ENCODE data around the gene GABPB2. TPM values are rescaled to one million over a fixed set of nuclear protein-coding genes. Genes with fewer than 3 reads are reported as not detected.

GABPB2 gene
- polyA plus RNA-seq, 2 of the 4 experiments (the other 2 are of a cell fraction) = 2.4 to 9.9 TPM

DNA sequence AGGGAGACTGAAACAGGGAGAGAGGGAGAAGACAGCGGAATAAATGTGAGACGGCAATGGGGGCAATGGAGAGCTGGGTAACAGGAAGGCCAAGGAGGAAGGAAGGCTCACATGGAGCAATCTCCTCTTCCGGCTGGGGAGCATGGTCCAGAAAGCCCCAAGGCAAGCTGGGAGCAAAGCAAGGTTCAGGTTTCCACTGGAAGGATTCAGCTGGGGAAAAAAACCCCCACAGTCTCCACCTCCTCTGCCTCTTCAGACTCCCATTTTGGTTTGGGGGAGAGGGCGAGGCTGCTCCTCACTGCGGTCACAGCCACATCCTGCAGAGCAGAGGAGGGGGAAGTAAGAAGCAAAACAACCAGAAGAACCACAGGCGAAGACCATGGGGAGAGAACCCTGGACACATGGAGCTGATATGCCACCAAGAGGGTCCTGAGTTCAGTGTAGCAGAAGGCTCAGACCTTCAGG lies 86.5 kb downstream of the GABPB2 start:
- ChIA-PET POLR2A (interaction anchor here (0.5 kb wide), 1 partner anchor 87 kb away, joined by 4 read pairs; the partner anchor contains the start of gene GABPB2), CTCF (interaction anchor here (0.6 to 7.0 kb wide), 25 partner anchors 8 to 692 kb away, joined by 3 to 132 read pairs (median 4); partner anchors contain the start of genes BNIPL, GABPB2, LYSMD1 and MLLT11)
- H3K4me1 ChIP-seq = no peaks in the 10 kb centered on the region
- H3K27ac ChIP-seq = no peak overlapping the region
- DNase-seq (ENCODE audit: low read depth in 1 of 2, low spot score in 1 of 2) (no peak), FAIRE-seq (no peak), ATAC-seq (no peak)
- WGBS (ENCODE audit: missing lambda C conversion rate) = 93% methylated on average over 6 of the region's 6 CpGs
- no peak for TF ChIP-seq CHD2 (IDR thresholded peaks at IDR 0.05; ENCODE audit: low read length, partially characterized antibody)
- no peak for TF ChIP-seq ZSCAN20 (CRISPR knock-in tag; IDR thresholded peaks at IDR 0.05)
- TF ChIP-seq TP53 (CRISPR knock-in tag; IDR thresholded peaks at IDR 0.05) = no peak
- TF ChIP-seq, protein P1, sequence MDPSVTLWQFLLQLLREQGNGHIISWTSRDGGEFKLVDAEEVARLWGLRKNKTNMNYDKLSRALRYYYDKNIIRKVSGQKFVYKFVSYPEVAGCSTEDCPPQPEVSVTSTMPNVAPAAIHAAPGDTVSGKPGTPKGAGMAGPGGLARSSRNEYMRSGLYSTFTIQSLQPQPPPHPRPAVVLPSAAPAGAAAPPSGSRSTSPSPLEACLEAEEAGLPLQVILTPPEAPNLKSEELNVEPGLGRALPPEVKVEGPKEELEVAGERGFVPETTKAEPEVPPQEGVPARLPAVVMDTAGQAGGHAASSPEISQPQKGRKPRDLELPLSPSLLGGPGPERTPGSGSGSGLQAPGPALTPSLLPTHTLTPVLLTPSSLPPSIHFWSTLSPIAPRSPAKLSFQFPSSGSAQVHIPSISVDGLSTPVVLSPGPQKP (IDR thresholded peaks at IDR 0.05; ENCODE audit: low read depth, low read length) = no peak
- TF ChIP-seq NPAS2 (CRISPR knock-in tag; IDR thresholded peaks at IDR 0.05; ENCODE audit: borderline replicate concordance) = no peak
- no peaks in the 10 kb centered on the region for H3K9me3 ChIP-seq
- H3K4me2 ChIP-seq = no peak overlapping the region
- H3K4me3 ChIP-seq = no peak overlapping the region

DNA sequence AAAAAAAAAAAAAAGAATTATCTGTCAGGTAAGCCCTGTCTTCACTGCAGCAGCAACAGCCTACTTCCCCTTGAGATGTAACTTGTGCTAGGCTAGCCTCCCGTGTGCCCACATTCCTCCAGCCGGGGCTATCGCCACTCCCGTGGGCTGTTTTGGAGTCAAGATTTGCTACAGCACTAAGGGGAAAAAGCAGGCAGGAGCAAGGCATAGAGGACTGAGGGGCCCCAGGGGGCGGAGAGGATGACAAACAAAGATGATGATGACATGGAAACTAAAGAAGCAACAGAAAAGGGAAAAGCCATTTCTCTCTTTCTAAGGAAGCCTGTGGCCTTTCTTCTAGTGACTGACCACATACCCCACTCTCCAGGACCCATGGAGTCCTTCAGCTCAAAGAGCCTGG lies 87.8 kb downstream of the GABPB2 start:
- ATAC-seq = no peak
- no peak for DNase-seq (ENCODE audit: low read depth in 1 of 2, low spot score in 1 of 2)
- no peaks in the 10 kb centered on the region for H3K4me1 ChIP-seq
- ChIA-PET CTCF (interaction anchor here (1.0 to 7.0 kb wide), 3 partner anchors 58 to 134 kb away, joined by 3 to 132 read pairs (median 22); no protein-coding TSS in a partner anchor), POLR2A (no interaction called here)
- TF ChIP-seq MAZ (IDR thresholded peaks at IDR 0.05; ENCODE audit: borderline replicate concordance, low read depth, low read length) = no peak
- TF ChIP-seq EHMT2 (IDR thresholded peaks at IDR 0.05; ENCODE audit: low read depth) = no peak
- TF ChIP-seq, protein P1 (IDR thresholded peaks at IDR 0.05; ENCODE audit: low read depth, low read length) = no peak
- no peak for TF ChIP-seq FOSB (CRISPR knock-in tag; IDR thresholded peaks at IDR 0.05)
- TF ChIP-seq FOSL2 (IDR thresholded peaks at IDR 0.05) = no peak
- TF ChIP-seq FOSL2 (CRISPR knock-in tag; IDR thresholded peaks at IDR 0.05) = no peak
- no peak for TF ChIP-seq KDM1A (IDR thresholded peaks at IDR 0.05; ENCODE audit: low read depth)
- no peak for TF ChIP-seq MAFK (IDR thresholded peaks at IDR 0.05; ENCODE audit: partially characterized antibody)
- TF ChIP-seq ZFP36 (IDR thresholded peaks at IDR 0.05; ENCODE audit: borderline replicate concordance, partially characterized antibody) = no peak
- no peak for TF ChIP-seq HOXA7 (CRISPR knock-in tag; IDR thresholded peaks at IDR 0.05)
- TF ChIP-seq, protein P2, sequence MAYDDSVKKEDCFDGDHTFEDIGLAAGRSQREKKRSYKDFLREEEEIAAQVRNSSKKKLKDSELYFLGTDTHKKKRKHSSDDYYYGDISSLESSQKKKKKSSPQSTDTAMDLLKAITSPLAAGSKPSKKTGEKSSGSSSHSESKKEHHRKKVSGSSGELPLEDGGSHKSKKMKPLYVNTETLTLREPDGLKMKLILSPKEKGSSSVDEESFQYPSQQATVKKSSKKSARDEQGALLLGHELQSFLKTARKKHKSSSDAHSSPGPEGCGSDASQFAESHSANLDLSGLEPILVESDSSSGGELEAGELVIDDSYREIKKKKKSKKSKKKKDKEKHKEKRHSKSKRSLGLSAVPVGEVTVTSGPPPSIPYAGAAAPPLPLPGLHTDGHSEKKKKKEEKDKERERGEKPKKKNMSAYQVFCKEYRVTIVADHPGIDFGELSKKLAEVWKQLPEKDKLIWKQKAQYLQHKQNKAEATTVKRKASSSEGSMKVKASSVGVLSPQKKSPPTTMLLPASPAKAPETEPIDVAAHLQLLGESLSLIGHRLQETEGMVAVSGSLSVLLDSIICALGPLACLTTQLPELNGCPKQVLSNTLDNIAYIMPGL (CRISPR knock-in tag; IDR thresholded peaks at IDR 0.05; ENCODE audit: borderline replicate concordance) = no peak
- TF ChIP-seq HEYL (CRISPR knock-in tag; IDR thresholded peaks at IDR 0.05) = no peak
- TF ChIP-seq, protein P3, sequence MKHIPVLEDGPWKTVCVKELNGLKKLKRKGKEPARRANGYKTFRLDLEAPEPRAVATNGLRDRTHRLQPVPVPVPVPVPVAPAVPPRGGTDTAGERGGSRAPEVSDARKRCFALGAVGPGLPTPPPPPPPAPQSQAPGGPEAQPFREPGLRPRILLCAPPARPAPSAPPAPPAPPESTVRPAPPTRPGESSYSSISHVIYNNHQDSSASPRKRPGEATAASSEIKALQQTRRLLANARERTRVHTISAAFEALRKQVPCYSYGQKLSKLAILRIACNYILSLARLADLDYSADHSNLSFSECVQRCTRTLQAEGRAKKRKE (CRISPR knock-in tag; IDR thresholded peaks at IDR 0.05; ENCODE audit: low read depth) = no peak
- TF ChIP-seq FOXS1 (CRISPR knock-in tag; IDR thresholded peaks at IDR 0.05) = no peak
- TF ChIP-seq TP53 (CRISPR knock-in tag; IDR thresholded peaks at IDR 0.05) = no peak
- TF ChIP-seq, protein P4, sequence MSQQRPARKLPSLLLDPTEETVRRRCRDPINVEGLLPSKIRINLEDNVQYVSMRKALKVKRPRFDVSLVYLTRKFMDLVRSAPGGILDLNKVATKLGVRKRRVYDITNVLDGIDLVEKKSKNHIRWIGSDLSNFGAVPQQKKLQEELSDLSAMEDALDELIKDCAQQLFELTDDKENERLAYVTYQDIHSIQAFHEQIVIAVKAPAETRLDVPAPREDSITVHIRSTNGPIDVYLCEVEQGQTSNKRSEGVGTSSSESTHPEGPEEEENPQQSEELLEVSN (IDR thresholded peaks at IDR 0.05; ENCODE audit: borderline replicate concordance, low read depth) = no peak
- H3K9me3 ChIP-seq = no peaks in the 10 kb centered on the region
- H3K4me2 ChIP-seq = no peak overlapping the region
- 94% methylated on average over 5 of the region's 5 CpGs for WGBS (ENCODE audit: missing lambda C conversion rate)
- no peak overlapping the region for H3K4me3 ChIP-seq
- no peak overlapping the region for H3K27ac ChIP-seq
- no peak for FAIRE-seq

Data from A549 (cell line).